HG03521 (cell line): ENCODE data around the gene NPAS2.

Experiments
- ATAC-seq: cut with Tn5 transposase; IDR thresholded peaks from one replicate; pipeline ENCODE4 v1.9.1; 2021; ENCODE audit warnings: mild to moderate bottlenecking, moderate library complexity; ENCODE audit not compliant: unreplicated experiment

Gene NPAS2

GRCh38 chr2:100905132-100905805 lies 85.3 kb downstream of the NPAS2 start:
- ATAC-seq, result no peak

- no peak for ATAC-seq
Observed at GRCh38 chr2:100906131-100906530, 86.2 kb downstream of the NPAS2 start.

GRCh38 chr2:100906679-100907078 lies 86.7 kb downstream of the NPAS2 start:
- no peak for ATAC-seq

- no peak for ATAC-seq
Observed at GRCh38 chr2:100907832-100908231, 87.9 kb downstream of the NPAS2 start.

- ATAC-seq, result no peak
Observed at GRCh38 chr2:100909534-100910081, 89.7 kb downstream of the NPAS2 start.

- no peak for ATAC-seq
Observed at GRCh38 chr2:100910111-100910510, 90.2 kb downstream of the NPAS2 start.

- ATAC-seq, result no peak
Observed at GRCh38 chr2:100919316-100919715, 99.4 kb downstream of the NPAS2 start.

GRCh38 chr2:100921685-100922161 lies 101.8 kb downstream of the NPAS2 start:
- no peak for ATAC-seq

GRCh38 chr2:100923461-100924060 lies 103.6 kb downstream of the NPAS2 start:
- no peak for ATAC-seq

- ATAC-seq, result no peak
Observed at GRCh38 chr2:100924122-100924519, 104.2 kb downstream of the NPAS2 start.

- ATAC-seq, result peak; percentile 88
Observed at GRCh38 chr2:100924520-100925451, 104.8 kb downstream of the NPAS2 start.

GRCh38 chr2:100928235-100928634 lies 108.3 kb downstream of the NPAS2 start:
- no peak for ATAC-seq

- ATAC-seq, result no peak
Observed at GRCh38 chr2:100929147-100929546, 109.2 kb downstream of the NPAS2 start.

GRCh38 chr2:100934504-100935371 lies 114.8 kb downstream of the NPAS2 start:
- ATAC-seq, result no peak

GRCh38 chr2:100935372-100935752 lies 115.4 kb downstream of the NPAS2 start:
- no peak for ATAC-seq

GRCh38 chr2:100936070-100936741 lies 116.3 kb downstream of the NPAS2 start:
- ATAC-seq, result no peak

- no peak for ATAC-seq
Observed at GRCh38 chr2:100936972-100937542, 117.1 kb downstream of the NPAS2 start.

- ATAC-seq, result no peak
Observed at GRCh38 chr2:100938031-100939026, 118.4 kb downstream of the NPAS2 start.
